Tibial nerve (tissue), 4 donors: ENCODE measurements around the gene PCMTD2. TPM values are rescaled to one million over a fixed set of nuclear protein-coding genes. Genes with fewer than 3 reads are reported as not detected.
"Not testable (repeated sequence)": the region's sequence is repeated elsewhere in the genome, so short reads cannot be mapped to it uniquely, and the experiment has no call there.

Source experiments
- DNase-seq, 2 donors: peaks; one replicate each; pipeline ENCODE4 v3.0.0-alpha.2; 2019; ENCODE audit warnings: low spot score in 2 of 2
- H3K27ac ChIP-seq, 4 donors: fragments of 200-600 bp; sonication (generic) in 3 of 4; one replicate each; pipeline ENCODE4 v1.5.1; 2017 to 2019; ENCODE audit warnings: mild to moderate bottlenecking in 1 of 4
- H3K27me3 ChIP-seq, 2 donors: fragments of 200-600 bp; sonication (generic) in 1 of 2; one replicate each; pipeline versions ENCODE4 v1.5.1 to v1.6.0; 2017 to 2019
- H3K36me3 ChIP-seq, 3 donors: fragments of 200-600 bp; sonication (generic); one replicate each; pipeline ENCODE4 v1.5.1; 2018 to 2019
- H3K4me1 ChIP-seq, 4 donors: fragments of 200-600 bp; sonication (generic) in 3 of 4; one replicate each; pipeline ENCODE4 v1.5.1; 2017 to 2019
- H3K4me3 ChIP-seq, 4 donors: fragments of 200-600 bp; sonication (generic) in 3 of 4; one replicate each; pipeline ENCODE4 v1.5.1; 2017 to 2019; ENCODE audit warnings: mild to moderate bottlenecking in 1 of 4, moderate library complexity in 1 of 4
- H3K9me3 ChIP-seq, 4 donors: fragments of 200-600 bp; sonication (generic) in 3 of 4; one replicate each; pipeline ENCODE4 v1.5.1; 2017 to 2019
- CTCF ChIP-seq, 5 experiments: fragments of 200-600 bp in 3 of 5; fragments of 450-650 bp in 2 of 5; sonication (generic) in 3 of 5; IDR thresholded peaks; one replicate each; pipeline ENCODE4 v1.5.1; 2016 to 2019; ENCODE audit warnings: antibody characterized with exemption in 5 of 5, mild to moderate bottlenecking in 3 of 5, moderate library complexity in 2 of 5
- EP300 ChIP-seq, 2 donors: sonication (generic); formaldehyde crosslinking; IDR thresholded peaks; one replicate each; pipeline ENCODE4 v1.6.1; 2017; ENCODE audit warnings: antibody characterized with exemption in 2 of 2, mild to moderate bottlenecking in 1 of 2
- POLR2A ChIP-seq, 2 donors: fragments of 450-650 bp; IDR thresholded peaks; one replicate each; pipeline ENCODE4 v1.6.1; 2017; ENCODE audit warnings: antibody characterized with exemption in 2 of 2, mild to moderate bottlenecking in 2 of 2, moderate library complexity in 2 of 2
- WGBS, 2 donors: methylation state at CpG; one replicate each; pipeline ENCODE4 v1.1.5; 2018; 5-methylcytosine and 5-hydroxymethylcytosine counted together
- total RNA-seq, 4 donors: library from RNA; depleted of rRNA; stranded (reverse); fragments of >200 nt; gene quantifications; one replicate each; pipeline ENCODE4 v1.1.0, GENCODE V29; 2016

The PCMTD2 gene
- total RNA-seq, 4 donors from 2014 or later = 57.0 to 119 (median 103) TPM

- Histone ChIP-seq H3K4me3 (no peak overlapping the region), H3K27ac (no peak overlapping the region), H3K36me3 (no peaks in the 10 kb centered on the region), H3K27me3 (peaks cover 0 to 2% of the 10 kb centered on the region in 2 donors), H3K9me3 (no peaks in the 10 kb centered on the region), H3K4me1 (no peaks in the 10 kb centered on the region)
- WGBS, 2 donors = 74 to 81% methylated on average over 3 of the region's 3 CpGs
- no peak for DNase-seq
- TF ChIP-seq CTCF (IDR thresholded peaks at IDR 0.05) = no peak
- TF ChIP-seq POLR2A (IDR thresholded peaks at IDR 0.05) = no peak
- TF ChIP-seq EP300 (IDR thresholded peaks at IDR 0.05) = no peak
These were observed 22.8 kb upstream of the PCMTD2 start for GRCh38 chr20:64232794-64233193.

- no peaks in the 10 kb centered on the region for H3K36me3 ChIP-seq
- TF ChIP-seq EP300 (IDR thresholded peaks at IDR 0.05) (no peak), CTCF (IDR thresholded peaks at IDR 0.05) (no peak), POLR2A (IDR thresholded peaks at IDR 0.05) (no peak)
- H3K9me3 ChIP-seq = no peaks in the 10 kb centered on the region
- DNase-seq = no peak
- no peaks in the 10 kb centered on the region for H3K4me1 ChIP-seq
- no peaks in the 10 kb centered on the region for H3K27me3 ChIP-seq
- no peak overlapping the region for H3K27ac ChIP-seq
- H3K4me3 ChIP-seq = no peak overlapping the region
- WGBS, 2 donors = 86 to 92% methylated on average over 5 of the region's 5 CpGs
These were observed 21.8 kb upstream of the PCMTD2 start for GRCh38 chr20:64233725-64234124.

GRCh38 chr20:64234291-64234791, 21.2 kb upstream of the PCMTD2 start:
- no peaks in the 10 kb centered on the region for H3K36me3 ChIP-seq
- no peaks in the 10 kb centered on the region for H3K27me3 ChIP-seq
- DNase-seq = no peak
- H3K4me3 ChIP-seq = no peak overlapping the region
- H3K27ac ChIP-seq = no peak overlapping the region
- TF ChIP-seq CTCF (IDR thresholded peaks at IDR 0.05) = no peak
- H3K9me3 ChIP-seq = no peaks in the 10 kb centered on the region
- no peaks in the 10 kb centered on the region for H3K4me1 ChIP-seq
- 58 to 81% methylated on average over 4 to 5 of the region's 11 CpGs for WGBS, 2 donors

- H3K4me1 ChIP-seq, DNase-seq: not testable (repeated sequence)
- 91 to 96% methylated on average over 4 to 14 of the region's 17 CpGs for WGBS, 2 donors
These were observed 20.5 kb upstream of the PCMTD2 start for GRCh38 chr20:64234921-64235565.

GRCh38 chr20:64236137-64237088, 19.1 kb upstream of the PCMTD2 start:
- Histone ChIP-seq H3K27ac (no peak overlapping the region), H3K4me3 (no peak overlapping the region), H3K4me1 (no peaks in the 10 kb centered on the region), H3K36me3 (no peaks in the 10 kb centered on the region), H3K27me3 (no peaks in the 10 kb centered on the region), H3K9me3 (no peaks in the 10 kb centered on the region)
- WGBS, 2 donors = 78 to 87% methylated on average over 16 to 25 of the region's 27 CpGs
- DNase-seq = no peak
- TF ChIP-seq POLR2A (IDR thresholded peaks at IDR 0.05) (no peak), EP300 (IDR thresholded peaks at IDR 0.05) (no peak), CTCF (IDR thresholded peaks at IDR 0.05) (no peak)

More at GRCh38 chr20:64234921-64235565, 20.5 kb upstream of the PCMTD2 start:
- not testable (repeated sequence) for H3K36me3 ChIP-seq, H3K27me3 ChIP-seq, H3K4me3 ChIP-seq, H3K9me3 ChIP-seq, H3K27ac ChIP-seq
